GM21423 (cell line): ENCODE results near the gene VIPR1.

ENCODE experiments used
- ATAC-seq: cut with Tn5 transposase; IDR thresholded peaks from one replicate; pipeline ENCODE4 v1.9.1; 2021; ENCODE audit warnings: mild to moderate bottlenecking, moderate library complexity; ENCODE audit not compliant: unreplicated experiment

The VIPR1 gene

DNA sequence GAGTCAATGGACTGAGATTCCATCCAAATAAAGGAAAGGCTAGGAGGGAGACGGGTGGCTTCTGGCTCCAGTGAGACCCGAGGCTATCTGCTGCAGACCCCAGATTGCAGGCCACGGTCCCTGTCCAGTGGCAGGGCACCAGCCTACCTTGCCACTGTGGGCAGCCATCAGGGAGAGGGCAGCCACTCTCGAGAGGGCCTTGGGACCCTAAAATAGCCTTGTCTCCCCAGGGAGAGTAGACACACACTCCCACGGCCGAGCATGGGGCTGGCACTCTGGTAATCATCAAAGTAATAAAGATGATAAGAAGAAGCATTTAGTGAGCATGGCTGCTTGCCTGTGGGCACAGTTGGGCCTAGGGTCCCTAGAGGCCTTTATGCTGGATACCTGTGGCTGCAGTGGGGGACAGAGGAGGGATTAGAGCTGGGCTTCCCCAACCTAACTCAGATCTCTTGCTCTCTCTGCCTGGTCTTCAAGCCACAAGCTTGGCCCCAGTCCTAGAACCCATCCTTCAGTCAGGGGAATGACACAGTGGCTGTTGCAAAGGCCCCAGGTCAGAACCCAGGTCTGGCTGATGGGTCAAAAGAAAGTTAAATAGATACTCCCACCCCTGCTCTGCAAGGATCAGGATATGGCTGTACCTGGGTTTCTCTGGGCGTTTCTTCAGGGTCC, 9.2 kb upstream of the VIPR1 start:
- ATAC-seq = no peak

DNA sequence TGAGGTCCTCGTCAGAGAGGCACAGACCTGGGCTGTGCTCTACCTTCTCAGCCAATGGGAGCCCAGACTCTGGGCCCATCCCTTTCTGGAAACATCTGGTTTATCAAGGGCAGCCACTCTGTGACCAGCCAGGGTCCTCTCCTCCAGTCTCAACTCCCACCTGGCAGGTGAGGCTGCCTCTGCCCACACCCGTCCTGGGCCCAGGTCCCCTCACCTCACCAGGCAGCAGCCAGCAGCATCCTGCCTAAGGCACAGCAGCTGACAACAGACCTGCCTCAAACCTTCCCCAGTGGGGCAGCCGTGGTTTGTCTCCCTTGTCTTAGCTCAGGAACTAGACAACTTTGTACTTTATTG, 8.7 kb upstream of the VIPR1 start:
- no peak for ATAC-seq

DNA sequence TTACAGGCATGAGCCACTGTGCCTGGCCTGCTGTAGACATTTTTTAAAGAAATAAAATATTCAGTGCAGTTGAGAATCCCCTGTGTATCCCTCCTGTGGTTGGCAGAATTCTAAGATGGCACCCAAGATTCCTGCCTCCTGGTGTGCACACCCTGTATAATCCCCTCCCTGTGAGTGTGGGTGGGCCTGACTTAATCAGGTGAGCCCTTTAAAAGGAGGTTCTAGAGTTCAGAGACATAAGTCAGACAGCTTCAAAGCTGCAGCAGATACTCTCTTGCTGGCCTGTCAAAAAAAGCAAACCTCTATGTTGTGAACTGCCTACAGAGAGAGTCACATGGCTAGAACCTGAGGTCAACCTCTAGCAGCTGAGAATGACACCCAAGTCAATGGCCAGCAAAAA, 7.0 kb upstream of the VIPR1 start:
- ATAC-seq = no peak

GRCh38 chr3:42497009-42497731, 5.3 kb upstream of the VIPR1 start:
- ATAC-seq = no peak

DNA sequence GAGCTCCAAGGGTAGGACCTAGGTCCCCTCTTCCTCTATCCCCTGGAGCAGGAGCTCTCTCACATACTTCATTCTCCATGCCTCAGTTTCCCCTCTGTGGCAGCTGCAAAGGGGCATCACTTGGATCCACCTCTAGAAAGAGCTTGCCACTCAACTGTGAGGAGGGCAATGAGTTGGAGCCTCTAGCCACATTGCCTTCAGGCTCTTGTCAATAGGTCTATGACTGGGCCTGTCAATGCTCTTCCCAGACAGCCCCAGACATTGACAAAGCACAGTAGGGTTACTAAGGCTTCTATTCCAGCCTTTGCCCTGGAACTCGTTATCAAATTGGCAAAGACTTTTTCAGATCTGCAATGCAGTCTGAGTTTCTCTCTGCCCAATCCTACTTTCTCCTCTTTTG, 4.4 kb upstream of the VIPR1 start:
- ATAC-seq = no peak

DNA sequence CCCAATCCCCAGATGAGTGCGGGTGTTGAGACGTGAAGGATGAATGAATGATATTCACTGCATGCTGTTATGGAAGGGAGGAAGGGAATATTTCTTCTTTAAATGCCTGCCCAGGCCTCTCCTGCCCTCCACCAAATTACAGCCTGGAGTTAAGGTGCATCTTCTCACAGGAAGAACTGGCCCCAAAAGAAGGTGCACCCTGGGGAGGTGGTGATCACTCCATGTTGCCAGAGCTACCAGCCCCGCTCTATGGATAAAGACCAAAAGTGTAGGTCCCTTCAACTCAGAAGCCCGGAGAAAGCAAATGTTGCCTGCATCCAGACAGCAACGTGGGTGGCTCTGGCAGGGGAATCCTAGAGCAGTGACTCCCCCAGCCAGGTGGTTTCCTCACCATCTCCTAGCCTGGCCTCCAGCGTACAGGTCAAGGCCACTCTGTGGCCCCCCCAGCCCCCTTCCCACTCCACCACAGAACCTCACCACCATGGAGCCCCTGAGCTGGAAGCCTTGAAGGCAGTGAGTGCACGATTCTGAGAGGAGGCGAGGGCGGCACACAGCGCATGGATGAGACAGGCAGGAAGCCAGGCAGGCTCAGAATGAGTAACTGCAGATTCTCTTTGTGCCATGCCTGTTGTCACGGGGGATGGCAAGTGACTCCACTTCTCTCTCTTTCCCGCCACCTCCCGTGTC, 3.5 kb upstream of the VIPR1 start:
- ATAC-seq = no peak

DNA sequence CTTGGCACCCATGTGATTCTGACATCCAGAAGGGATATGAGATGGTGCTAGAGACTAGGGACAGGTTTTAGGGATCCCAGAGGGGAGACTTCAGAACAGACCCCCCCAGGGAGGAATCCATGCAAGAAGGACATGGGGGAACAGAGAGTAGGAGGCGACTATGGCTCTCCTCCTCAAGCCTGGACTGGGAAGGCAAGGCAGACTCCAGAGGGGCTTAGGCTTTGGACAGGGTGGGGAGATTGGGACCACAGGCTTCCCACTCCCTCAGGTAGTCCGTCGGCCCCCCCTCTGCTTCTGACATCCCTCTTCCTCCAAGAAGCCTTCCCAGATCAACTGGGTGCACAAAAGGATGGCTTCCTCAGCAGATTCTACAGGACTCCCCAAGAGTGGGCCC, 3.0 kb upstream of the VIPR1 start:
- ATAC-seq = no peak

DNA sequence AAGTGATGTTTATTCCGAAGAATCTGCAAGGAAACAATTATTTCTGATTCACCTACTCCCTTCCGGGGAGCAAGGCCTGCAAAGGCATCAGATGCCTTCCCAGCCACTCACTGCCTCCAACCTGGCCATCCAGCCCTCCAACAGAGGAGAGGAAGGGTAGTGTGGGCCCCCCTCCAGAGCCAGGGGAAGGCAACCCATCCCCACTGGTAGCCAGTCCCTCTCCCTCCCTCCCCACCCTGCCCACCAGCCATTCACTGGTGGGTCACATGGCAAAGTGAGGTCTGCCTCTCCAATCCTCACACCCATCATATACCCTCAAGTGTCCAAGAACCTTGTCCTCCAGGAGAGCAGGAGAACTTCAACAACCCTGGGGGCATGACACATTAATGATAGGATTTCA, 2.4 kb upstream of the VIPR1 start:
- no peak for ATAC-seq

- ATAC-seq = no peak
Observed at GRCh38 chr3:42500909-42501308, 1.5 kb upstream of the VIPR1 start.

GRCh38 chr3:42501321-42501680, 1.1 kb upstream of the VIPR1 start:
- ATAC-seq = no peak

DNA sequence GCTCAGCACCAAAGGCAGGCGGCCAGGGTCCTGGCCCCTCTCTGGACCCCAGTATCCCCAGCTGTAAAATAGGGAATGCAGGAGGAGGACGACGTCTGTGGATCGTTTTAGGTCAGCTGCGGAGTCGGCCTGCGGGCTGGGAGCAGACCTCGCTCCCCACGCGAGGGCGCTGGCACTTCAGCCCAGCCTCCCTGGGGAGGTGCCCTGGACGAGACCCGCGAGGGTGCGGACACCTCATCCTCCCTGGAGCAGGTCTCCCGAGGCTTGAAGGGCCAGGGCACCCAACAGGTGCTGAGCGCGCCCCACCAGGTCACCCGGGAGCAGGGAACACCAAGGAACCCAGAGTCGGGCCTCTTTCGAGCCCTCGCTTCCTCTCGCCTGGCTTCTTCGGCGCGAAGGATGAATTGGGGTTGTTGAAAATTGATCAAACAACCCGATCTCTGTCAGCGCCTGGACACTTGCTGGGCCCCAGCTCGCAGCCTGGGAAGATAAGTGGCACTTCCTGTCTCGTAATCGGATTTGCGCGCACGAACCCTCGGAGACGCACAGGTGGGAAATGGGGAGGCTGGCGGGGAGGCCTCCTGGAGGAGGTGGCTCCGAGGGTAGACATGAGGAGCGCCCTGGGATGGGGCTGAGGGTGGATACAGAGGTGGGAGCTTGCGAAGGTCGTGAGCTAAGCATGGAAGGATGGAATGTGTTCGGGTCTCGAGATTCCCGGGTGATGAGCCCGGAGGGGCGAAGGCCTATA, 588 bp upstream of the VIPR1 start:
- peak; percentile 24 for ATAC-seq

GRCh38 chr3:42503251-42503924, 945 bp downstream of the VIPR1 start:
- ATAC-seq = no peak

- ATAC-seq = no peak
Observed at GRCh38 chr3:42503957-42504333, 1.5 kb downstream of the VIPR1 start.

DNA sequence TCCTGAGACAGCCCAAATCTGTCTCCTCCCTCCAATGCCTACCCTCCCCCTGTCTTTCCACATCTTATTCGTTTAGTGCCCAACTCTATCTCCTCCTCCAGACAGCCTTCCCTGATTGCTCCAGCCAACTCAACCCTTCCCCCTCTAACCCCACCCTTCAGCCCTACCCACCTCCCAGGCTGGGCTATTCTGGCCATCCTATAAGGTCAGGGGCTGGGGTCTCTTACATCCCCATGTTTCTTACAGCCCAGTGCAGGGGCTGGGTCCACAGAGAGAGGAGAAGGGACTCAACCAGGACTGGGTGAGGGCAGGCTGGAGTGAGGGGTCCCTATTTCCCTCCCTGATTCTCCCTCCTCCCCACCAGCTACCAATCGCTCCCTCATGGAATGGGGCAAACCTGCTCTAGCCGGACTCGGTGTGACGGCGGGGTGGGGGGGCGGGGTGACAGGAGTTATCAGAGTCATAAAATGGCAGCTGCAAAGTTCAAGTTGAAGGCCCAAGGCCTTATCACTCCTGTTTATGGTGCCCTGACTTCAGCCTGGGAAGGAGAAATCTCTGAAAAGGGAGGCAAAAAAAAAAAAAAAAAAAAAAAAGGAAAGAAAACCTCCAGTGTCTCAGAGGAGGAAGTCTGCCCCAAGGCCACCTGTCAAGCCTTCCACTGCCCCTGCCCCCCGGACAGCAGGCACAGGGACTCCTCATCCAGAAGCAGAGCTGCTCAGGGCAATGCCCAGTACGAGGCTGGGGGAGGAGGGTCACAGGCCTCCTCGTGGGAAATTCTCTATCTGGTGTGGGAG, 2.1 kb downstream of the VIPR1 start:
- ATAC-seq = no peak

DNA sequence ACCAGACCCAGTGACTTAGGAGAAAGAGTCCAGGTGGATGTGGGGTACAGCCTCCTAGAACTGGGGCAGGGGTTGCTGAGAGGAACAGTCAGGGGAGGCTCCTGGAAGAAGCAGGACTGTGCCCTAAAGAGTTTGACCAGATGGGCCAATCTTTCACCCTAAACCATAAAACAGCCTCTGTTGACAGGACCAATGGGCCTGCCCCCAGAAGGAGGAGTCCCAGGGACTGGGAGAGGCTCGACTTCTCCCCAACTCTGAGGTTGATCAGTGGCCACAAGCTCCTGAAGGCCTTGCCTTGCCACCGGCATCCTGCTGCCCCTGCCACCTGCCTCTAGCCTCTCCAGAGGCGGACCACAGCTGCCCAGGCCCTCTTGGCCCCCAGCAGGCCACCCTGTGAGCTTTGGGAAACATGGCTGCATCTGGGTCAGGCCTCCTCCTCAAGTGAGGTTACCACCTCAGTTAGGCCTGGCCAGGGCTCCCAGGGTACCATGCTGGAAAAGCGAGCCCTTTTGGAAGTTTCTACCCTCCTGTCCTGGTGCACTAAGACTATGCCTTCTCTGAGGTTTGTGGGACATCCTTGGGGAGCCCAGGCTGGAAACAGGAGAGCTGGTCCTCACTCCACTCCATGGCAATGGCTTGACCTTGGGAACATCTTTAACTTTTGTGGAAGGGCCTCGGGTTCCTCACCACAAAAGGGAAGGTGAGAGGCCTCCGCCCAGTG, 2.8 kb downstream of the VIPR1 start:
- ATAC-seq = no peak

GRCh38 chr3:42505849-42506410, 3.5 kb downstream of the VIPR1 start:
- no peak for ATAC-seq

DNA sequence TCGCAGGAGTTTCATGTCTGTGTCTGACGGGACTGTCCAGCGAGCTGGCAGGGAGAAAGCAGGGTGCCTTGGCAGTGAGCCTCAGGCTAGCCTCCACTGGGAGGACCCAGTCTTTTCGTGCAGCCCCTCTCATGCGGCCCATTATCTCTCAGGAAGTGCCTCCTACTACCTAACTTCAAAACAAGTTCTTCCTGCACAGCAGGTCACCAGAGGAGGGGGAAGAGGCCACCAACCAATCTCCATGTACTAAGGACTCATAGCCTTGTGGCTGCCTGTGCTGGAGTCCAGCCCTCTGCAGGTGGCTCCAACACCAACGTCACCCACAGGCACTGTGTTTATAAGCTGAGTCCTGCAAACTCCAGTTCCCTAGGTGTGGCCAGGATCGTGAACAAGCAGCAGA, 4.8 kb downstream of the VIPR1 start:
- no peak for ATAC-seq

DNA sequence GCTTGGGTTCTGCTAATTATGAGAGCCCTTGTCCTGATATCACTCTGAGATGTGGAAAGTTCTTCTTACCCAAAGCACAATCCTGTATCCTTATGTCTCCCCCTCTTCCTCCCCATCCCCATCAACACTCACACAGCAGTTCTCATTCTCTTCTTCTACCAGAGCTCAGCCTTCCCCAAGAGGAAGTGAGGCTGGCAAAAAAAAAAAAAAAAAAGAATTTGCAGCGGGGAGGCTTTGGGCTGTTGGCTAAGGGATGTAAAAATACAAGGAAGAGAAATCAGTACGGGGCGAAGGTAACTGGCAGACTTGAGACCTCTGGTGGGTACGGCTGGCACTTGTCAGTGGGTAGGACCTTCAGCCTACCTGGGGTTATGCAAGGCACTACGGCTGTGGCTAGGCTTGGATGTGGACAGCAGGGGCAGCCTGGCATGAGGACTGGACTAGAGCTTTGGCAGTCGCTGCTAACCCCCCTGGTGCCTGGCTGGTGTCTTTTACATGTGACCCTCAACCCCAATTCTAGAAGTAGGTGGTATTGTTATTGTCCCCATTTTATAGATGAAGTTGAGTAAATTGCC, 5.4 kb downstream of the VIPR1 start:
- no peak for ATAC-seq

GRCh38 chr3:42508562-42508961, 6.1 kb downstream of the VIPR1 start:
- no peak for ATAC-seq
